ENCODE measurements around the gene SLC39A11. TPM values are rescaled to one million over a fixed set of nuclear protein-coding genes. Genes with fewer than 3 reads are reported as not detected.

The SLC39A11 gene
- total RNA-seq, 1 experiment from 2014 or later, result 15.8 TPM

- H3K27me3 Mint-ChIP-seq (ENCODE audit: insufficient read depth, unreplicated experiment), result no peaks in the 10 kb centered on the region
- H3K4me1 Mint-ChIP-seq (ENCODE audit: insufficient read depth, unreplicated experiment), result no peaks in the 10 kb centered on the region
- H3K27ac Mint-ChIP-seq (ENCODE audit: low read depth, unreplicated experiment), result no peak overlapping the region
- BruUV-seq (replicated peaks), result no TSS peak
- intact Hi-C loops (cut with micrococcal nuclease), result no loop called here
- no peak for TF ChIP-seq CTCF (IDR thresholded peaks at IDR 0.05; ENCODE audit: unreplicated experiment)
- no peak overlapping the region for H3K4me3 Mint-ChIP-seq (ENCODE audit: unreplicated experiment)
- ChIA-PET CTCF (interaction anchor here (0.7 to 1.1 kb wide), 2 partner anchors 10 to 403 kb away, joined by 3 to 4 read pairs; no protein-coding TSS in a partner anchor), POLR2A (no interaction called here)
- no peaks in the 10 kb centered on the region for H3K9me3 Mint-ChIP-seq (ENCODE audit: unreplicated experiment)
- no peaks in the 10 kb centered on the region for H3K36me3 Mint-ChIP-seq (ENCODE audit: insufficient read depth, unreplicated experiment)
- no peak for DNase-seq (ENCODE audit: unreplicated experiment)
Observed at GRCh38 chr17:73031472-73031871, 61.0 kb downstream of the SLC39A11 start.

- Mint-ChIP-seq H3K27ac (ENCODE audit: low read depth, unreplicated experiment) (no peak overlapping the region), H3K4me1 (ENCODE audit: insufficient read depth, unreplicated experiment) (no peaks in the 10 kb centered on the region), H3K9me3 (ENCODE audit: unreplicated experiment) (no peaks in the 10 kb centered on the region), H3K36me3 (ENCODE audit: insufficient read depth, unreplicated experiment) (no peaks in the 10 kb centered on the region), H3K4me3 (ENCODE audit: unreplicated experiment) (no peak overlapping the region), H3K27me3 (ENCODE audit: insufficient read depth, unreplicated experiment) (no peaks in the 10 kb centered on the region)
- TF ChIP-seq CTCF (IDR thresholded peaks at IDR 0.05; ENCODE audit: unreplicated experiment), result no peak
- ChIA-PET POLR2A (no interaction called here), CTCF (interaction anchor here (0.7 to 1.1 kb wide), 2 partner anchors 9 to 404 kb away, joined by 3 to 4 read pairs; no protein-coding TSS in a partner anchor)
- intact Hi-C loops (cut with micrococcal nuclease), result no loop called here
- no TSS peak for BruUV-seq (replicated peaks)
- no peak for DNase-seq (ENCODE audit: unreplicated experiment)
Observed at GRCh38 chr17:73030995-73031394, 61.5 kb downstream of the SLC39A11 start.

- Mint-ChIP-seq H3K4me3 (ENCODE audit: unreplicated experiment) (no peak overlapping the region), H3K9me3 (ENCODE audit: unreplicated experiment) (no peaks in the 10 kb centered on the region), H3K36me3 (ENCODE audit: insufficient read depth, unreplicated experiment) (no peaks in the 10 kb centered on the region), H3K27ac (ENCODE audit: low read depth, unreplicated experiment) (no peak overlapping the region), H3K27me3 (ENCODE audit: insufficient read depth, unreplicated experiment) (no peaks in the 10 kb centered on the region), H3K4me1 (ENCODE audit: insufficient read depth, unreplicated experiment) (no peaks in the 10 kb centered on the region)
- intact Hi-C loops (cut with micrococcal nuclease), result no loop called here
- no peak for DNase-seq (ENCODE audit: unreplicated experiment)
- CTCF ChIA-PET, result interaction anchor here (1.1 kb wide), 1 partner anchor 9 kb away, joined by 3 read pairs; no protein-coding TSS in a partner anchor
- no TSS peak for BruUV-seq (replicated peaks)
- no peak for TF ChIP-seq CTCF (IDR thresholded peaks at IDR 0.05; ENCODE audit: unreplicated experiment)
- POLR2A ChIA-PET, result no interaction called here
Observed at GRCh38 chr17:73030501-73030921, 62.0 kb downstream of the SLC39A11 start.

GRCh38 chr17:73029991-73030390, 62.5 kb downstream of the SLC39A11 start:
- Mint-ChIP-seq H3K4me1 (ENCODE audit: insufficient read depth, unreplicated experiment) (no peaks in the 10 kb centered on the region), H3K27me3 (ENCODE audit: insufficient read depth, unreplicated experiment) (no peaks in the 10 kb centered on the region), H3K4me3 (ENCODE audit: unreplicated experiment) (no peak overlapping the region), H3K27ac (ENCODE audit: low read depth, unreplicated experiment) (no peak overlapping the region), H3K36me3 (ENCODE audit: insufficient read depth, unreplicated experiment) (no peaks in the 10 kb centered on the region), H3K9me3 (ENCODE audit: unreplicated experiment) (no peaks in the 10 kb centered on the region)
- DNase-seq (ENCODE audit: unreplicated experiment), result no peak
- intact Hi-C loops (cut with micrococcal nuclease), result no loop called here
- POLR2A ChIA-PET, result no interaction called here
- BruUV-seq (replicated peaks), result no TSS peak
- CTCF ChIA-PET, result no interaction called here
- no peak for TF ChIP-seq CTCF (IDR thresholded peaks at IDR 0.05; ENCODE audit: unreplicated experiment)
